Measurements from ENCODE around the gene SMCO4.
"Not testable (repeated sequence)": the region's sequence is repeated elsewhere in the genome, so short reads cannot be mapped to it uniquely, and the experiment has no call there.

The SMCO4 gene, protein sequence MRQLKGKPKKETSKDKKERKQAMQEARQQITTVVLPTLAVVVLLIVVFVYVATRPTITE

DNA sequence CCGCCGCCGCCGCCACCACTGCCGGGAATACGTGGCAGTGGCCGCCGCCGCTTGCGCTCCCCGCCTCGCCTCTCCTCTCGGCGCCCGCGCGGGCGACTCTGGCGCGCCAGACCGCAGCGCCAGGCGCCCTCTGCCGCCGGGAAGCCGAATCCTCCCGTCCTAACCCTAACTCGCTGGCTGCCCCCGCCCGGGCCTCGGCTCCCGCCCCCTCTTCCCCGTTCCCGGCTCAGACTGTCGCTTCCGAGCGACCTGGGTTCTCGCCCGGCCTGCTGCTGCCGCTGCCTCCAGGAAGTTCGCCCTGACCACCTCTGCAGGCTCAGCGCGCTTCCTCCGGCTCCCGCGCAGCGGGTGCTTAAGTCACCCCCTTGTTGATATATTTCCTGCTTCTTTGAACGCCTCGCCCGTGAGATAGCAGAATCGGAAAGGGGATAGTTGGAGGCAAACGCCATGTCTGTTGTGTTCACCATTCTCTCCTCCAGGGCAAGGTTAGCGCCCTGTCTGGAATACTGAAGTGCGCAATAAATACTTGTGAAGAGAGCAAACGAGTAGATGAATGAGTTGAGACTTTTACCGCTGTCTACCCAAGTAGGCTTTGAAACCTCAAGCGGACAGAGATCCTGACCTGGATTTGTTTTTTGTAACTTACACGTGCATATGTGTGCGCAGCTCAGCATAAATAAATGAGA lies at the start of gene SMCO4:
Gene SMCO4, minus strand, starts transcription at position 100 of the 686 bp plus-strand sequence. CDS start 64,202 bp downstream, outside the sequence.
- H3K4me1 Mint-ChIP-seq (ENCODE audit: low read depth) = peaks cover 46% of the 10 kb centered on the region
- H3K27me3 Mint-ChIP-seq = no peaks in the 10 kb centered on the region
- intact Hi-C loops (cut with micrococcal nuclease) = loop anchor here (2.0 to 10.0 kb wide), 5 partner anchors 61 to 309 kb away; no protein-coding TSS in a partner anchor
- peak within 1 kb of the TSS; percentile 90 for H3K27ac Mint-ChIP-seq
- H3K4me3 Mint-ChIP-seq = peak within 1 kb of the TSS; percentile 92
- peaks cover 7% of the 10 kb centered on the region for H3K36me3 Mint-ChIP-seq (ENCODE audit: low read depth)
- no peaks in the 10 kb centered on the region for H3K9me3 Mint-ChIP-seq

DNA sequence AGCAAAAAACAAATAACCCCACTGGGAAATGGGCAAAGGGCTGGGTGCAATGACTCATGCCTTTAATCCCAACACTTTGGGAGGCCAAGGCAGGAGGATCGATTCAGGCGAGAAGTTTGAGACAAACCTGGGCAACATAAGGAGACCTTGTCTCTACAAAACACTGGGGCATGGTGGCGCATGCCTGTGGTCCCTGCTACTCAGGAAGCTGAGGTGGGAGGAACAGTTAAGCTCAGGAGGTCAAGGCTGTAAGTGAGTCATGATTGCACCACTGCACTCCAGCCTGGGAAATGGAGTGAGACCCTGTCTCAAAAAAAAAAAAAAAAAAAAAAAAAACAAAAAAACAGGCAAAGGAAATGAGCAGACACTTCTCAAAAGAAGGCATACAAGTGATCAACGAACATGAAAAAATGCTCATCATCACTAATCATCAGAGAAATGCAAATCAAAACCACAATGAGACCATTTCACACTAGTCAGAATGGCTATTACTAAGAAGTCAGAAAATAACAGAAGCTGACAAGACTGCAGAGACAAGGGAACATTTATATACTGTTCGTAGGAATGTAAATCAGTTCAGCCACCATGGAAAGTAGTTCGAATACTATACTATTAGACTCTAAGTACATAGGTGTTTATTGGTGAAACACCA lies 48.2 kb upstream of the SMCO4 start:
- H3K36me3 Mint-ChIP-seq (ENCODE audit: low read depth) = no peaks in the 10 kb centered on the region
- no peak overlapping the region for H3K4me3 Mint-ChIP-seq
- intact Hi-C loops (cut with micrococcal nuclease) = no loop called here
- H3K27ac Mint-ChIP-seq = no peak overlapping the region
- H3K4me1 Mint-ChIP-seq (ENCODE audit: low read depth) = peaks cover 10% of the 10 kb centered on the region
- no peaks in the 10 kb centered on the region for H3K9me3 Mint-ChIP-seq
- no peaks in the 10 kb centered on the region for H3K27me3 Mint-ChIP-seq

DNA sequence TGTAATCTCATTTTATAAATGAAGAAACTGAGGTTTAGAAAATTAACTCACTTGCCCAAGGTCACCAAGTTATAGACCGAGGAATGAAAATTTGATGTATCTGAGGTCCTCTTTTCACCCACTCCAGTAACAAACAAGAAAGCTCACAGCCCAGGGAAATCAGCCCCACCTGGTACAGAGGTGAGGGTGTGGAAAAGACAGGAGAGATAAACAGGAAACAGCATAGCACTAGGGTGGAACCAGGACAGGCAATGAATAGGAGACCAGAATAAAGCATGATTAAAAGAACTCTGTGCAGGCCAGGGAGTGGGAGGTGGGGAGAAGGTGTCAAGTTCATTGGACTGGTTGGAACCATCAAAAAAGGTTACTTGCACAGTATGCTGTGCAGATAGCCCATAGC lies 46.2 kb upstream of the SMCO4 start:
- no peaks in the 10 kb centered on the region for H3K27me3 Mint-ChIP-seq
- H3K9me3 Mint-ChIP-seq = no peaks in the 10 kb centered on the region
- H3K4me3 Mint-ChIP-seq = no peak overlapping the region
- no peak overlapping the region for H3K27ac Mint-ChIP-seq
- no peaks in the 10 kb centered on the region for H3K36me3 Mint-ChIP-seq (ENCODE audit: low read depth)
- intact Hi-C loops (cut with micrococcal nuclease) = no loop called here
- peaks cover 16% of the 10 kb centered on the region for H3K4me1 Mint-ChIP-seq (ENCODE audit: low read depth)

DNA sequence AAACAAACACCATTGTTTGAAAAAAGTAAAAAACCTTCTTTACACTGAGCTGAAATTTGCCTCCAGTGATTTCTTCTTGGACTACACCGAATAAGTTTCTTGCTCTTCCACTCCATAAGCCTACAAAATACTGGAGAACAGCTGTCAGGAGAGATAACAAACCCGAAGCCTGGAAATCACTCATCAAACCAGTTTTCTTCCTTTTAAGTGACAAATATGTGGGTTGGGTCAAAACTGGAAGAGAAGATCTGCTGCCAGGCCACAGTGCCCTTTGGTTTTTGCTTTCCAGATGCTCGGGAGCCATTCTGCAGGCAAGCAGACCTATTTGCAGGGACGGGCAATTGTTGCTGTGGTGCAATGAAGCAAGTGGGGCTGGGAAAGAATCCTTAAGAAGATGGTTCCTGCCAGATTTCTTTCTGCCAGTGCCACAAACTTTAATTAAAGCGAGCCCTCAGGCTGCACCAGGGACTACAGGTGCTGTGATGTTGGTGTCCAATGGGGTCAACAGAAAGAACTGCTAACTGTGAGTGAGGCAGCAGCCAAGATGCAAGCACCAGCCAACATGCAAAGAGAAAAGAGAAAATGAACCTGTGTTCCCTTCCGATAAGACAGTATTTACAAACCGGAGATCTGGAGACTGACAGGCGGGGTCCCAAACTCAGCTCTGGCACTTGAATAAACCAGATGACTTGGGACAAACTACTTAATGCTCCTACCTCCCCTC lies 44.8 kb upstream of the SMCO4 start:
- H3K27me3 Mint-ChIP-seq = no peaks in the 10 kb centered on the region
- no peak overlapping the region for H3K27ac Mint-ChIP-seq
- peaks cover 16% of the 10 kb centered on the region for H3K4me1 Mint-ChIP-seq (ENCODE audit: low read depth)
- intact Hi-C loops (cut with micrococcal nuclease) = no loop called here
- no peaks in the 10 kb centered on the region for H3K9me3 Mint-ChIP-seq
- H3K4me3 Mint-ChIP-seq = no peak overlapping the region
- H3K36me3 Mint-ChIP-seq (ENCODE audit: low read depth) = no peaks in the 10 kb centered on the region

DNA sequence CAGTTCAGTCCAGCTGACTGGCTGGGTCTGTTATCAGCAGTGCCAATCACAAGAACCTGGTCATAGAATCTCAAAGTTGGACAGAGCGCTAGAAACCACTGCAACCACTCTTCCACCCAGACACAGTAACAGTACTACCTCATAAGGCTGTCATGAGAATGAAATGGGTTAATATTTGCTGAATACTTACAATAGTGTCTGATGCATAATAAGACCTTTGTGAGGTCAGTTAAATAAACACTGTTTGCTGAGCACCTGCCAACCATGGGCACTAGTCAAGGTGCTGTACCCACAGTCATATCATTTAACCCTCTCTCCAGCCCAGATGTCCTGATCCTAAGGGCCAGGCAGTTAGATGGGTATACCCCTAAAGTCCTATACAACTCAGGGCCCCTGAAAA lies 44.2 kb upstream of the SMCO4 start:
- H3K27me3 Mint-ChIP-seq; intact Hi-C loops (cut with micrococcal nuclease); H3K9me3 Mint-ChIP-seq; H3K36me3 Mint-ChIP-seq (ENCODE audit: low read depth); H3K27ac Mint-ChIP-seq; H3K4me3 Mint-ChIP-seq: not testable (repeated sequence)
- peaks cover 16% of the 10 kb centered on the region for H3K4me1 Mint-ChIP-seq (ENCODE audit: low read depth)

DNA sequence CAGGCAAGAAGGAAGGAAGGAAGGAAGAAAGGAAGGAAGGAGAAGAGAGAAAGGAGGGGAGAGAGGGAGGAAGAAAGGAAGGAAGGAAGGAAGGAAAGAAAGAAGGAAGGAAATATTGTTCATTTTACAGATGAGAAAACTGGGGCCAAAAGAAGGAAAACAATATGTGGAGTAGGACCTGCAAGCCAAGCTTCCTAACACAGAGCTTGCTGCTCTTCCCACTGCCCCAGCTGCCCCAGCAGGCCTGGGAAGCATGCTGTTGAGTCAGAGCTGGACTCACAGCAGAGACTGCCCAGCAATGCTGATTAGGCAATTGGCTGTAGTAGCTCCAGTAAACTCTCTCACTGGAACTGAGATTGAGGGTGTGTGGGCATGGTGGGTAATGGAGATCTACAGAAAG lies 42.6 kb upstream of the SMCO4 start:
- no peaks in the 10 kb centered on the region for H3K9me3 Mint-ChIP-seq

DNA sequence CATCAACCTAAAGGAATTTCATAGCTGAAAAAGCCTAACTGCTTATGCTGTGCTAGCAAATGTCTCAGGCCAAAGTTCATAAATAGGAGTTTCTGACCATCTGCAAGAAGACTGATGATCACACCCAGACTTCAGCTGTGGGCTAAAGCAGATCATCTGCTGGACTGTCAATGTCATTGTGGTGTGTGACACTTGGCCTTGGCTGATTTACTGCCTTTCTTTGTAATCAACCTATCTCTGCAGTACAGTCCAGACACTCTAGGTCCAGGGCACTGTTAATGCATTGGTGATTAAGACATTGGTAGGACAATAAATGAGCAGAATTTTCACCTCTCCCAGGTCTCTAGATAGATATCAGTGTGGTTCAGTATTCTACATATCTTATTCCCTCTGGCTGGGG lies 40.3 kb upstream of the SMCO4 start:
- no peaks in the 10 kb centered on the region for H3K36me3 Mint-ChIP-seq (ENCODE audit: low read depth)
- intact Hi-C loops (cut with micrococcal nuclease) = no loop called here
- H3K27ac Mint-ChIP-seq = no peak overlapping the region
- H3K9me3 Mint-ChIP-seq = peaks cover 7% of the 10 kb centered on the region
- H3K4me3 Mint-ChIP-seq = no peak overlapping the region
- no peaks in the 10 kb centered on the region for H3K27me3 Mint-ChIP-seq
- peaks cover 6% of the 10 kb centered on the region for H3K4me1 Mint-ChIP-seq (ENCODE audit: low read depth)

More for the DNA sequence above, 42.6 kb upstream of the SMCO4 start:
- H3K27ac Mint-ChIP-seq = no peak overlapping the region
- no peaks in the 10 kb centered on the region for H3K36me3 Mint-ChIP-seq (ENCODE audit: low read depth)
- no peaks in the 10 kb centered on the region for H3K27me3 Mint-ChIP-seq
- intact Hi-C loops (cut with micrococcal nuclease) = no loop called here
- H3K4me1 Mint-ChIP-seq (ENCODE audit: low read depth) = peaks cover 6% of the 10 kb centered on the region
- no peak overlapping the region for H3K4me3 Mint-ChIP-seq

DNA sequence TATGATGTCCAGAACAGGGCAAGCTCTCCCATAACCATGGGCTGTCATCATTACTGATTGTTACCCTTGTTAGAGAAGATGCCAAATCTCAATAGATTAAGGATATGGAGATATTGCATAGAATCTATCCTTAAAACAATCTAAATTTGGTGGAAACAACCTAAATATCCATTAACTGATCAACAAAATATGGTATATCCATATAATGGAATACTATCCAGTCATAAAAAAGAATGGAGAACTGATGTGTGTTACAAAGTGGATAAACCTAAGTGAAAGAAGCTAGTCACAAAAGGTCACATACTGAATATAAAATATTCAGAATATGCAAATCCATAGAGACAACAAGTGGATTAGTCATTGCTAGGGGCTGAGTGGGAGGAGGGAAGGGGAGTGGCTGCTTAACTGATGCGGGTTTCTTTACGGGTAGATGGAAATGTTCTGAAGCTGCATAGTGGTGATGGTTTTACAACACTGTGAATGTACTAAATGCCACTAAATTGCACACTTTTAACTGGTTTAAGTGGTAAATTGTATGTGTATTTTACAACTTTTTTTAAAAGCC lies 36.1 kb upstream of the SMCO4 start:
- H3K9me3 Mint-ChIP-seq = peaks cover 7% of the 10 kb centered on the region
- H3K4me1 Mint-ChIP-seq (ENCODE audit: low read depth) = peaks cover 7% of the 10 kb centered on the region
- intact Hi-C loops (cut with micrococcal nuclease) = no loop called here
- no peak overlapping the region for H3K4me3 Mint-ChIP-seq
- H3K36me3 Mint-ChIP-seq (ENCODE audit: low read depth) = no peaks in the 10 kb centered on the region
- no peaks in the 10 kb centered on the region for H3K27me3 Mint-ChIP-seq
- H3K27ac Mint-ChIP-seq = no peak overlapping the region

DNA sequence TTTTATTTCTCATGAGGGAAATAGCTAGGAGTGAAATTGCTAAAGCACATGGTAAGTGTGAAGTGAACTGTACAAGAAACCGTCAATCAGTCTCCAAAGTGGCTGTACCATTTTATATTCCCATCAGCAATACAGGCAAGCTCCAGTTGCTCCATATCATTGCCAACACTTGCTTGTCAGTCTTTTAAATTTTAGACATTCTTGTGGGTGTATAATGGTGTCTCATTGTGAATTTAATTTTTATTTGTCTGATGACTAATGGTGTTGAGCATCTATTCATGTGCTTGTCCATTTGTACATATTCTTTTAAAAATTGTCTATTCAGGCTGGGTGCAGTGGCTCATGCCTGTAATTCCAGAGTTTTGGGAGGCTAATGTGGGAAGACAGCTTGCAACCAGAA lies 34.1 kb upstream of the SMCO4 start:
- intact Hi-C loops (cut with micrococcal nuclease) = no loop called here
- H3K4me3 Mint-ChIP-seq = no peak overlapping the region
- H3K36me3 Mint-ChIP-seq (ENCODE audit: low read depth) = no peaks in the 10 kb centered on the region
- H3K9me3 Mint-ChIP-seq = peaks cover 7% of the 10 kb centered on the region
- H3K27ac Mint-ChIP-seq = no peak overlapping the region
- H3K27me3 Mint-ChIP-seq = no peaks in the 10 kb centered on the region
- H3K4me1 Mint-ChIP-seq (ENCODE audit: low read depth) = peaks cover 7% of the 10 kb centered on the region

DNA sequence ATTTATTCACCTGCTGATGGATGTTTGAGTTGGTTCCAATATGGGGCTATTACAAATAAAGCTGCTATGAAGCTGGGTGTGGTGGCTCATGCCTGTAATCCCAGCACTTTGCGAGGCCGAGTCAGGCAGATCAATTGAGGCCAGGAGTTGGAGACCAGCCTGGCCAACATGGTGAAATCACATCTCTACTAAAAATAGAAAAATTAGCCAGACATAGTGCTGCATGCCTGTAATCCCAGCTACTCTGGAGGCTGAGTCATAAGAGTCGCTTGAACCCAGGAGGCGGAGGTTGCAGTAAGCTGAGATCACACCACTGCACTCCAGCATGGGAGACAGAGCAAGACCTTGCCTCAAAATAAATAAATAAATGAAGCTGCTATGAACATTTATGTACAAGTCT lies 33.7 kb upstream of the SMCO4 start:
- H3K36me3 Mint-ChIP-seq (ENCODE audit: low read depth); H3K27ac Mint-ChIP-seq; H3K9me3 Mint-ChIP-seq; intact Hi-C loops (cut with micrococcal nuclease); H3K4me1 Mint-ChIP-seq (ENCODE audit: low read depth); H3K27me3 Mint-ChIP-seq; H3K4me3 Mint-ChIP-seq: not testable (repeated sequence)

DNA sequence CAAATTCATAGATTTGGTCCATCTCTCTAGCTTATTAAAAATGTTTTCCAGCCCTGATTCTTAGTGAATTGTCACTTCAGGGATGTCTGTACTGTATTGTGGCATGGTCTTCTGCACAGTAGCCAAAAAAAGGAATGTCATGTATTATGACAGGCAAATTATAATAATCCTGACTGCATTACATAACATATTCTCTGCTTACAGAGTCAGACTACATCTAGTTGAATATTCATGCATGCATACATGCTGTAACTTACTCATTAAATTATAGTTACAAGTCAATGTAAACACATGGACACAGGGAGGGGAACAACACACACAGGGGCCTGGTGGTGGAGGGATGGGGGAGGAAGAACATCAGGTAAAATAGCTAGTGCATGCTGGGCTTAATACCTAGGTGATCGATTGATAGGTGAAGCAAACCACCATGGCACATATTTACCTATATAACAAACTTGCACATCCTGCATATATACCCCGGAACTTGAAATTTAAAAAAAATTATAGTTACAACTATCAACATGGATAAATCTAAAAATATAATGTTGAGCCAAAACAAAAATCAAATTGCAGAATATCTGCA lies 31.5 kb upstream of the SMCO4 start:
- Mint-ChIP-seq H3K27ac (no peak overlapping the region), H3K36me3 (ENCODE audit: low read depth) (no peaks in the 10 kb centered on the region), H3K27me3 (no peaks in the 10 kb centered on the region), H3K9me3 (peaks cover 7% of the 10 kb centered on the region), H3K4me3 (no peak overlapping the region), H3K4me1 (ENCODE audit: low read depth) (peaks cover 7% of the 10 kb centered on the region)
- intact Hi-C loops (cut with micrococcal nuclease) = no loop called here

DNA sequence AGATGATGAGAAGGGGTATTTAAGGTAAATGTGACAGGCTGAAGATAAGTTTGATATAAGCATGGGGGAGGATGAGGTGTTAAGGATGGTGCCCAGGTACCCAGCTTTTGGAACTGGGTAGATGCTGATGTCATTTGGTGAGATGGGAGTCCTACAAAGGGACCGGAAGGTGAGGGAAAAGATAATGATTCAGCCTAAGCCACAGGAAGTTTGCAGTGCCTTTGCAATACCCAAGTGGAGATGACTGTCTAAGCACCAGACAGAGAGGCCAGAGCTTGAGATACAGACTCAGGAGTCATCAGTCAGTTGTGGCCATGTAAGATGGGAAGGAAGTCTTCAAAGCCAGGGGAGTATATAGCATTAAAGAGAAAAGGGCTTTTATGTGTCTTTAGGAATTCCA lies 30.0 kb upstream of the SMCO4 start:
- intact Hi-C loops (cut with micrococcal nuclease) = no loop called here
- Mint-ChIP-seq H3K9me3 (no peaks in the 10 kb centered on the region), H3K4me1 (ENCODE audit: low read depth) (peaks cover 7% of the 10 kb centered on the region), H3K27ac (no peak overlapping the region), H3K27me3 (no peaks in the 10 kb centered on the region), H3K4me3 (no peak overlapping the region), H3K36me3 (ENCODE audit: low read depth) (no peaks in the 10 kb centered on the region)

DNA sequence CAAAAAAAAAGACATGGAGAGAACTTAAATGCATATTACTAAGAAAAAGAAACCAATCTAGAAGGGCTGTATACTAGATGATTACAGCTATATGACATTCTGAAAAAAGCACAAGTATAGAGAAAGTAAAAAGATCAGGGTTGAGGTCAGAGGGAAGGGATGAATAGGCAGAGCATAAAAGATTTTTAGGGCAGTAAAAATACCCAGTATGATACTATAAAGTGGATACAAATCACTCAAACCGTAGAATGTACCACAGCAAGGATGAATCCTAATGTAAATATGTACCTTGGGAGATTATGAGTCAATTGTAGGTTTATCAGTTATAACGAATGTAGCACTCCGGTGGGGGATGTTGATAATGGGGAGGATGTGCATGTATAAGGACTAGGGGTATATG lies 29.4 kb upstream of the SMCO4 start:
- H3K4me3 Mint-ChIP-seq = no peak overlapping the region
- intact Hi-C loops (cut with micrococcal nuclease) = no loop called here
- no peaks in the 10 kb centered on the region for H3K9me3 Mint-ChIP-seq
- no peaks in the 10 kb centered on the region for H3K36me3 Mint-ChIP-seq (ENCODE audit: low read depth)
- H3K4me1 Mint-ChIP-seq (ENCODE audit: low read depth) = peaks cover 7% of the 10 kb centered on the region
- no peaks in the 10 kb centered on the region for H3K27me3 Mint-ChIP-seq
- H3K27ac Mint-ChIP-seq = no peak overlapping the region

DNA sequence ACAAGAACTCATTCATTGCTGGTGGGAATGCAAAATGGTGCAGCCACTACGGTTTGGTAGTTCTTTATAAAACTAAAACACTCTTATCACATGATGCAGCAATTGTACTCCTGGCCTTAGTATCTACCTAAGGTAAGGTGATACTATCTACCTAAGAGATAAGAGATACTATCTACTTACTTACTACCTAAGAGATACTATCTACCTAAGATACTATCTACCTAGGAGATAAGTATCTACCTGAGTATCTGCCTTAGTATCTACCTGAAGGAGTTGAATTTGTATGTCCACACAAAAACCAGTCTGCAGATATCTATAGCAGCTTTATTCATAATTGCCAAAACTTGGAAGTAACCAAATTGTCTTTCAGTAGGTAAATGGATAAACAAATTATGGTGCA lies 29.0 kb upstream of the SMCO4 start:
- Mint-ChIP-seq H3K9me3 (no peaks in the 10 kb centered on the region), H3K27me3 (no peaks in the 10 kb centered on the region), H3K36me3 (ENCODE audit: low read depth) (no peaks in the 10 kb centered on the region), H3K4me1 (ENCODE audit: low read depth) (peaks cover 7% of the 10 kb centered on the region), H3K27ac (no peak overlapping the region), H3K4me3 (no peak overlapping the region)
- intact Hi-C loops (cut with micrococcal nuclease) = no loop called here
